HUES64 (cell line): Measurements from ENCODE around the gene MC3R.

Experiments used
- H3K27ac ChIP-seq: 2 replicates; pipeline ENCODE4 v1.7.0; 2013; ENCODE audit warnings: low read depth, low read length, inconsistent platforms
- H3K27me3 ChIP-seq: 2 replicates; pipeline ENCODE4 v1.6.1; 2013; ENCODE audit warnings: mild to moderate bottlenecking, low read length; ENCODE audit not compliant: insufficient read depth
- H3K36me3 ChIP-seq: 2 replicates; pipeline ENCODE4 v1.6.1; 2013; ENCODE audit warnings: mild to moderate bottlenecking, low read length; ENCODE audit not compliant: insufficient read depth
- H3K4me1 ChIP-seq: 2 replicates; pipeline ENCODE4 v1.6.1; 2013; ENCODE audit warnings: mild to moderate bottlenecking, low read length, moderate library complexity; ENCODE audit not compliant: insufficient read depth
- H3K4me3 ChIP-seq: 2 replicates; pipeline ENCODE4 v1.5.1; 2013; ENCODE audit warnings: mild to moderate bottlenecking, low read length, moderate library complexity
- H3K9ac ChIP-seq: 2 replicates; pipeline ENCODE4 v1.6.1; 2013; ENCODE audit warnings: mild to moderate bottlenecking, low read depth, low read length
- H3K9me3 ChIP-seq: 2 replicates; pipeline ENCODE4 v1.6.1; 2013; ENCODE audit warnings: low read depth, low read length; ENCODE audit not compliant: insufficient read depth
- WGBS: fragments of 150-250, 120-280 bp; methylation state at CpG from one replicate; pipeline ENCODE4 v1.1.7; 2013; ENCODE audit warnings: missing lambda C conversion rate; 5-methylcytosine and 5-hydroxymethylcytosine counted together

MC3R gene

GRCh38 chr20:56249956-56250355, 1.4 kb downstream of the MC3R start:
- Histone ChIP-seq H3K36me3 (no peaks in the 10 kb centered on the region), H3K9ac (no peak overlapping the region), H3K27me3 (no peaks in the 10 kb centered on the region), H3K9me3 (peaks cover 93% of the 10 kb centered on the region), H3K27ac (no peak overlapping the region), H3K4me3 (no peak overlapping the region), H3K4me1 (no peaks in the 10 kb centered on the region)
- 64% methylated on average over 7 of the region's 7 CpGs for WGBS

- Histone ChIP-seq H3K4me3 (no peak overlapping the region), H3K27ac (no peak overlapping the region), H3K36me3 (no peaks in the 10 kb centered on the region), H3K4me1 (no peaks in the 10 kb centered on the region), H3K9ac (no peak overlapping the region), H3K9me3 (peaks cover 93% of the 10 kb centered on the region), H3K27me3 (no peaks in the 10 kb centered on the region)
- 80% methylated on average over 7 of the region's 7 CpGs for WGBS
Measured at GRCh38 chr20:56257604-56258003, 9.1 kb downstream of the MC3R start.

- 52% methylated on average over 2 of the region's 2 CpGs for WGBS
- Histone ChIP-seq H3K4me3 (no peak overlapping the region), H3K27ac (no peak overlapping the region), H3K36me3 (no peaks in the 10 kb centered on the region), H3K9ac (no peak overlapping the region), H3K9me3 (peaks cover 96% of the 10 kb centered on the region), H3K4me1 (no peaks in the 10 kb centered on the region), H3K27me3 (no peaks in the 10 kb centered on the region)
Measured at GRCh38 chr20:56259948-56260347, 11.4 kb downstream of the MC3R start.

- H3K27ac ChIP-seq = no peak overlapping the region
- H3K4me1 ChIP-seq = no peaks in the 10 kb centered on the region
- no peak overlapping the region for H3K4me3 ChIP-seq
- H3K36me3 ChIP-seq = no peaks in the 10 kb centered on the region
- no peak overlapping the region for H3K9ac ChIP-seq
- no peaks in the 10 kb centered on the region for H3K27me3 ChIP-seq
- peaks cover 95% of the 10 kb centered on the region for H3K9me3 ChIP-seq
Measured at GRCh38 chr20:56268536-56268935, 20.0 kb downstream of the MC3R start.

GRCh38 chr20:56271974-56272373, 23.4 kb downstream of the MC3R start:
- WGBS = 52% methylated on average over 4 of the region's 4 CpGs
- no peaks in the 10 kb centered on the region for H3K4me1 ChIP-seq
- no peaks in the 10 kb centered on the region for H3K27me3 ChIP-seq
- H3K9ac ChIP-seq = no peak overlapping the region
- no peaks in the 10 kb centered on the region for H3K36me3 ChIP-seq
- no peak overlapping the region for H3K27ac ChIP-seq
- H3K9me3 ChIP-seq = peaks cover 91% of the 10 kb centered on the region
- no peak overlapping the region for H3K4me3 ChIP-seq

- Histone ChIP-seq H3K36me3 (no peaks in the 10 kb centered on the region), H3K4me1 (no peaks in the 10 kb centered on the region), H3K9ac (no peak overlapping the region), H3K27me3 (no peaks in the 10 kb centered on the region), H3K9me3 (peaks cover 92% of the 10 kb centered on the region), H3K4me3 (no peak overlapping the region), H3K27ac (no peak overlapping the region)
- 82% methylated on average over 2 of the region's 2 CpGs for WGBS
Measured at GRCh38 chr20:56273491-56273890, 25.0 kb downstream of the MC3R start.

GRCh38 chr20:56274156-56274555, 25.6 kb downstream of the MC3R start:
- Histone ChIP-seq H3K4me3 (no peak overlapping the region), H3K27me3 (no peaks in the 10 kb centered on the region), H3K27ac (no peak overlapping the region), H3K9ac (no peak overlapping the region), H3K36me3 (no peaks in the 10 kb centered on the region), H3K9me3 (peaks cover 90% of the 10 kb centered on the region), H3K4me1 (no peaks in the 10 kb centered on the region)
- 84% methylated on average over 6 of the region's 6 CpGs for WGBS

- peaks cover 76% of the 10 kb centered on the region for H3K9me3 ChIP-seq
- no peaks in the 10 kb centered on the region for H3K27me3 ChIP-seq
- no peaks in the 10 kb centered on the region for H3K4me1 ChIP-seq
- WGBS = 87% methylated on average over 2 of the region's 2 CpGs
- no peaks in the 10 kb centered on the region for H3K36me3 ChIP-seq
- H3K27ac ChIP-seq = no peak overlapping the region
- no peak overlapping the region for H3K9ac ChIP-seq
- H3K4me3 ChIP-seq = no peak overlapping the region
Measured at GRCh38 chr20:56278196-56278595, 29.7 kb downstream of the MC3R start.

- Histone ChIP-seq H3K4me3 (no peak overlapping the region), H3K36me3 (no peaks in the 10 kb centered on the region), H3K4me1 (no peaks in the 10 kb centered on the region), H3K9me3 (peaks cover 81% of the 10 kb centered on the region), H3K9ac (no peak overlapping the region), H3K27ac (no peak overlapping the region), H3K27me3 (no peaks in the 10 kb centered on the region)
- WGBS = 89% methylated on average over 3 of the region's 3 CpGs
Measured at GRCh38 chr20:56285496-56285895, 37.0 kb downstream of the MC3R start.

- H3K4me3 ChIP-seq = no peak overlapping the region
- no peaks in the 10 kb centered on the region for H3K36me3 ChIP-seq
- no peak overlapping the region for H3K27ac ChIP-seq
- peaks cover 96% of the 10 kb centered on the region for H3K9me3 ChIP-seq
- no peaks in the 10 kb centered on the region for H3K4me1 ChIP-seq
- no peak overlapping the region for H3K9ac ChIP-seq
- 63% methylated on average over 5 of the region's 5 CpGs for WGBS
- no peaks in the 10 kb centered on the region for H3K27me3 ChIP-seq
Measured at GRCh38 chr20:56289652-56290051, 41.1 kb downstream of the MC3R start.

- Histone ChIP-seq H3K36me3 (no peaks in the 10 kb centered on the region), H3K27ac (no peak overlapping the region), H3K9me3 (peaks cover 93% of the 10 kb centered on the region), H3K27me3 (no peaks in the 10 kb centered on the region), H3K9ac (no peak overlapping the region), H3K4me1 (no peaks in the 10 kb centered on the region), H3K4me3 (no peak overlapping the region)
- 85% methylated on average over 1 of the region's 1 CpG for WGBS
Measured at GRCh38 chr20:56299362-56299761, 50.8 kb downstream of the MC3R start.
